Liver (tissue), 9 donors: ENCODE data around the gene ARHGAP4. TPM values are rescaled to one million over a fixed set of nuclear protein-coding genes. Genes with fewer than 3 reads are reported as not detected.

Experiments used
- DNase-seq: peaks from one replicate; pipeline ENCODE4 v3.0.0-alpha.2; 2017; ENCODE audit warnings: low spot score
- H3K27ac ChIP-seq, 2 donors: one replicate each; pipeline ENCODE4 v1.7.0; 2013; ENCODE audit warnings: inconsistent platforms in 2 of 2, low read length in 2 of 2, control low read depth in 1 of 2, low read depth in 1 of 2, mild to moderate bottlenecking in 1 of 2
- H3K27me3 ChIP-seq, 4 donors: one replicate each; pipeline versions ENCODE4 v1.6.1 to v1.7.0; 2013; ENCODE audit warnings: low read length in 3 of 4, inconsistent platforms in 1 of 4, mild to moderate bottlenecking in 1 of 4, moderate library complexity in 1 of 4; ENCODE audit not compliant: control insufficient read depth in 4 of 4, insufficient read depth in 4 of 4
- H3K36me3 ChIP-seq, 4 donors: one replicate each; pipeline versions ENCODE4 v1.6.1 to v1.7.0; 2013; ENCODE audit warnings: low read length in 3 of 4, mild to moderate bottlenecking in 3 of 4, low read depth in 1 of 4, moderate library complexity in 1 of 4; ENCODE audit not compliant: control insufficient read depth in 4 of 4, insufficient read depth in 3 of 4
- H3K4me1 ChIP-seq, 4 donors: one replicate each; pipeline versions ENCODE4 v1.6.1 to v1.7.0; 2013; ENCODE audit warnings: low read length in 3 of 4, mild to moderate bottlenecking in 3 of 4, moderate library complexity in 1 of 4; ENCODE audit not compliant: control insufficient read depth in 4 of 4, insufficient read depth in 4 of 4
- H3K4me3 ChIP-seq, 3 donors: one replicate each; pipeline versions ENCODE4 v1.6.1 to v1.7.0; 2013; ENCODE audit warnings: low read length in 3 of 3, control low read depth in 1 of 3, low read depth in 1 of 3, mild to moderate bottlenecking in 1 of 3
- H3K9ac ChIP-seq, 2 donors: one replicate each; pipeline ENCODE4 v1.7.0; 2013; ENCODE audit warnings: low read length in 2 of 2, mild to moderate bottlenecking in 2 of 2, moderate library complexity in 2 of 2, control low read depth in 1 of 2, low read depth in 1 of 2
- H3K9me3 ChIP-seq, 4 donors: one replicate each; pipeline versions ENCODE4 v1.6.1 to v1.7.0; 2013; ENCODE audit warnings: low read length in 3 of 4; ENCODE audit not compliant: control insufficient read depth in 4 of 4
- EGR1 ChIP-seq, 2 donors: IDR thresholded peaks; 2 replicates each; pipeline ENCODE4 v1.6.1; 2016 to 2018; ENCODE audit warnings: antibody characterized with exemption in 2 of 2, low read depth in 2 of 2
- FOXA1 ChIP-seq: IDR thresholded peaks from 2 replicates; pipeline ENCODE4 v1.6.1; 2016; ENCODE audit warnings: antibody characterized with exemption
- FOXA2 ChIP-seq: IDR thresholded peaks from 2 replicates; pipeline ENCODE4 v1.6.1; 2016; ENCODE audit warnings: antibody characterized with exemption
- GABPA ChIP-seq, 2 donors: IDR thresholded peaks in 1 of 2; conservative IDR thresholded peaks in 1 of 2; 2 replicates each; pipeline ENCODE4 v1.6.1; 2016; ENCODE audit warnings: antibody characterized with exemption in 2 of 2, mild to moderate bottlenecking in 1 of 2, moderate library complexity in 1 of 2
- HNF4A ChIP-seq, 2 donors: conservative IDR thresholded peaks; 2 replicates each; pipeline ENCODE4 v1.6.1; 2016; ENCODE audit warnings: antibody characterized with exemption in 2 of 2, mild to moderate bottlenecking in 2 of 2
- HNF4G ChIP-seq: IDR thresholded peaks from 2 replicates; pipeline ENCODE4 v1.6.1; 2016; ENCODE audit warnings: antibody characterized with exemption
- JUND ChIP-seq, 2 donors: IDR thresholded peaks; 2 replicates each; pipeline ENCODE4 v1.6.1; 2016; ENCODE audit warnings: antibody characterized with exemption in 2 of 2
- NR2F2 ChIP-seq: IDR thresholded peaks from 2 replicates; pipeline ENCODE4 v1.6.1; 2016; ENCODE audit warnings: antibody characterized with exemption
- RAD21 ChIP-seq, 2 donors: IDR thresholded peaks; 2 replicates each; pipeline ENCODE4 v1.6.1; 2016; ENCODE audit warnings: antibody characterized with exemption in 2 of 2, mild to moderate bottlenecking in 2 of 2
- RXRA ChIP-seq, 2 donors: IDR thresholded peaks; 2 replicates each; pipeline ENCODE4 v1.6.1; 2017 to 2018; ENCODE audit warnings: antibody characterized with exemption in 2 of 2, mild to moderate bottlenecking in 1 of 2
- SP1 ChIP-seq: IDR thresholded peaks from 2 replicates; pipeline ENCODE4 v1.6.1; 2018; ENCODE audit warnings: antibody characterized with exemption, mild to moderate bottlenecking
- TAF1 ChIP-seq: conservative IDR thresholded peaks from 2 replicates; pipeline ENCODE4 v1.6.1; 2016; ENCODE audit warnings: antibody characterized with exemption, mild to moderate bottlenecking
- YY1 ChIP-seq: IDR thresholded peaks from 2 replicates; pipeline ENCODE4 v1.6.1; 2016; ENCODE audit warnings: antibody characterized with exemption, mild to moderate bottlenecking
- WGBS: extraction: QIAGEN DNeasy Blood & Tissue Kit; methylation state at CpG from one replicate; pipeline ENCODE4 v1.1.7; 2013; 5-methylcytosine and 5-hydroxymethylcytosine counted together
- polyA plus RNA-seq, 2 donors: library from polyadenylated mRNA; stranded (reverse) in 1 of 2; unstranded in 1 of 2; fragments of 200-250 nt in 1 of 2; fragments of >200 nt in 1 of 2; fragmentation: Nextera tagmentation in 1 of 2; extraction: Ambion mirVana in 1 of 2; gene quantifications; one replicate each; pipeline versions ENCODE4 v1.2.1 to v1.2.3, GENCODE V29; 2013 to 2015
- total RNA-seq, 2 donors: library from RNA; depleted of rRNA; stranded (reverse); fragments of >200 nt; gene quantifications; one replicate each; pipeline ENCODE4 v1.2.3, GENCODE V29; 2014
- TF ChIP-seq, protein P1 (sequence below): IDR thresholded peaks from 2 replicates; pipeline ENCODE4 v1.6.1; 2016; ENCODE audit warnings: antibody characterized with exemption
- TF ChIP-seq, protein P2 (sequence below): IDR thresholded peaks from 2 replicates; pipeline ENCODE4 v1.6.1; 2016; ENCODE audit warnings: antibody characterized with exemption
- TF ChIP-seq, protein P3 (sequence below): IDR thresholded peaks from 2 replicates; pipeline ENCODE4 v1.6.1; 2016; ENCODE audit warnings: antibody characterized with exemption, mild to moderate bottlenecking
- TF ChIP-seq, protein P4 (sequence below): IDR thresholded peaks from 2 replicates; pipeline ENCODE4 v1.6.1; 2016; ENCODE audit warnings: antibody characterized with exemption
- TF ChIP-seq, protein P5 (sequence below): fragments of 150-350 bp; IDR thresholded peaks from 2 replicates; pipeline ENCODE4 v1.5.1; 2017; ENCODE audit warnings: improper control_type of control experiment, low read depth, low read length; ENCODE audit not compliant: missing input control
- donor health status: healthy.
- donor health status: healthy.
- donor health status: healthy.
- donor health status: healthy.
- donor health status: healthy.

ARHGAP4 gene
- total and polyA plus RNA-seq, 4 donors = 3.3 to 28.1 (median 10.2) TPM

DNA sequence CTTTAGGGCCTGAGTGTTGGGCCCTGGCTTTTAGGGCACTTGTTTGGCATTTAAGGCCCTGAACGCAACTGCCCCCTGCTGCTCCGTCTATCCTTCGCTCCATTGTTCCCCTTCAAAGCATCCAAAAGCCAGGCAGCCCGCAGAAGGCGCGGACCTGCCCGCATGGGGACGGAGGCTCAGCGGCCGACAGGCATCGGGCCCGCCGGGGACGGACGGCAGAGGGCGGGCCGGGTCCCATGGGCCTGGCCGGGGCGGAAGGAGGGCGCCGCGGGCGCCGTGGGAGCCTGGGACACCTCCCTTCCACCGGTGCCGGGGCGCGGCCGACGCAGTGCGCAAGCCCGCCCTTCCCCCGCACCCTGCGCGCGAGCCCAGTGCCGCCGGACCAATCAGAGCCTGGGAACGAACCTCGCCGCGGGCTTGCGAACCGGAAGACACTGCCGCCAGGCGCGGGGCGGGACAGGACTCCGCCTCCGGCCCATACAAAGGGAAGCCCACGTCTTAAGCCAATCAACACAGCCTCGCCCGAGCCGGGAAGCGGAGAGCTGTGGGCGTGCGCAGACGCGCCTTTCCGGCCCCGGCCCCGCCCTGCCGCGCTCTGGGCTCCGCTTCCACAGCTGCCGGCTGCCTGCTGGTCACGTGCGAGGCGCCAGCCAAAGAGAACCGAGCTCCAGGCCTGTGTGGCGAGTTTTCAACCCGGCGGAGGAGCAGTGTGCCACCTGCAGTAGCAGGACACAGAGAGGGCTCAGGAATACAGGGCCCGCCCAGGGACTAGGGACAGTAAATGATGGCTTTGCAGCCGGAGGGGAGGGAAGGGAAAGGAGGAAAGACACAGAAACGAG is 2.1 kb upstream of the ARHGAP4 start:
- H3K27me3 ChIP-seq = no peaks in the 10 kb centered on the region
- H3K9me3 ChIP-seq = no peaks in the 10 kb centered on the region
- H3K36me3 ChIP-seq = peaks cover 0 to 15% (median 1%) of the 10 kb centered on the region in 4 donors
- TF ChIP-seq, protein P1, sequence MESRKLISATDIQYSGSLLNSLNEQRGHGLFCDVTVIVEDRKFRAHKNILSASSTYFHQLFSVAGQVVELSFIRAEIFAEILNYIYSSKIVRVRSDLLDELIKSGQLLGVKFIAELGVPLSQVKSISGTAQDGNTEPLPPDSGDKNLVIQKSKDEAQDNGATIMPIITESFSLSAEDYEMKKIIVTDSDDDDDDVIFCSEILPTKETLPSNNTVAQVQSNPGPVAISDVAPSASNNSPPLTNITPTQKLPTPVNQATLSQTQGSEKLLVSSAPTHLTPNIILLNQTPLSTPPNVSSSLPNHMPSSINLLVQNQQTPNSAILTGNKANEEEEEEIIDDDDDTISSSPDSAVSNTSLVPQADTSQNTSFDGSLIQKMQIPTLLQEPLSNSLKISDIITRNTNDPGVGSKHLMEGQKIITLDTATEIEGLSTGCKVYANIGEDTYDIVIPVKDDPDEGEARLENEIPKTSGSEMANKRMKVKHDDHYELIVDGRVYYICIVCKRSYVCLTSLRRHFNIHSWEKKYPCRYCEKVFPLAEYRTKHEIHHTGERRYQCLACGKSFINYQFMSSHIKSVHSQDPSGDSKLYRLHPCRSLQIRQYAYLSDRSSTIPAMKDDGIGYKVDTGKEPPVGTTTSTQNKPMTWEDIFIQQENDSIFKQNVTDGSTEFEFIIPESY = no peak
- TF ChIP-seq YY1 (peak; percentile 24), TAF1 (peak; percentile 88), JUND (IDR thresholded peaks at IDR 0.05) (no peak), HNF4A (conservative IDR thresholded peaks at IDR 0.05) (no peak), FOXA2 (no peak), HNF4G (no peak), NR2F2 (no peak), GABPA (IDR thresholded peaks at IDR 0.05 in 1 of 2, conservative IDR thresholded peaks at IDR 0.05 in 1 of 2) (peak in 1 of 2 donors; percentile 87), EGR1 (IDR thresholded peaks at IDR 0.05; ENCODE audit: low read depth in 2 of 2) (no peak), FOXA1 (no peak), RAD21 (IDR thresholded peaks at IDR 0.05) (no peak), RXRA (IDR thresholded peaks at IDR 0.05) (no peak), SP1 (peak; percentile 66)
- TF ChIP-seq, protein P2, sequence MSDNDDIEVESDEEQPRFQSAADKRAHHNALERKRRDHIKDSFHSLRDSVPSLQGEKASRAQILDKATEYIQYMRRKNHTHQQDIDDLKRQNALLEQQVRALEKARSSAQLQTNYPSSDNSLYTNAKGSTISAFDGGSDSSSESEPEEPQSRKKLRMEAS = no peak
- TF ChIP-seq, protein P3, sequence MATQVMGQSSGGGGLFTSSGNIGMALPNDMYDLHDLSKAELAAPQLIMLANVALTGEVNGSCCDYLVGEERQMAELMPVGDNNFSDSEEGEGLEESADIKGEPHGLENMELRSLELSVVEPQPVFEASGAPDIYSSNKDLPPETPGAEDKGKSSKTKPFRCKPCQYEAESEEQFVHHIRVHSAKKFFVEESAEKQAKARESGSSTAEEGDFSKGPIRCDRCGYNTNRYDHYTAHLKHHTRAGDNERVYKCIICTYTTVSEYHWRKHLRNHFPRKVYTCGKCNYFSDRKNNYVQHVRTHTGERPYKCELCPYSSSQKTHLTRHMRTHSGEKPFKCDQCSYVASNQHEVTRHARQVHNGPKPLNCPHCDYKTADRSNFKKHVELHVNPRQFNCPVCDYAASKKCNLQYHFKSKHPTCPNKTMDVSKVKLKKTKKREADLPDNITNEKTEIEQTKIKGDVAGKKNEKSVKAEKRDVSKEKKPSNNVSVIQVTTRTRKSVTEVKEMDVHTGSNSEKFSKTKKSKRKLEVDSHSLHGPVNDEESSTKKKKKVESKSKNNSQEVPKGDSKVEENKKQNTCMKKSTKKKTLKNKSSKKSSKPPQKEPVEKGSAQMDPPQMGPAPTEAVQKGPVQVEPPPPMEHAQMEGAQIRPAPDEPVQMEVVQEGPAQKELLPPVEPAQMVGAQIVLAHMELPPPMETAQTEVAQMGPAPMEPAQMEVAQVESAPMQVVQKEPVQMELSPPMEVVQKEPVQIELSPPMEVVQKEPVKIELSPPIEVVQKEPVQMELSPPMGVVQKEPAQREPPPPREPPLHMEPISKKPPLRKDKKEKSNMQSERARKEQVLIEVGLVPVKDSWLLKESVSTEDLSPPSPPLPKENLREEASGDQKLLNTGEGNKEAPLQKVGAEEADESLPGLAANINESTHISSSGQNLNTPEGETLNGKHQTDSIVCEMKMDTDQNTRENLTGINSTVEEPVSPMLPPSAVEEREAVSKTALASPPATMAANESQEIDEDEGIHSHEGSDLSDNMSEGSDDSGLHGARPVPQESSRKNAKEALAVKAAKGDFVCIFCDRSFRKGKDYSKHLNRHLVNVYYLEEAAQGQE = peak; percentile 37
- TF ChIP-seq, protein P4, sequence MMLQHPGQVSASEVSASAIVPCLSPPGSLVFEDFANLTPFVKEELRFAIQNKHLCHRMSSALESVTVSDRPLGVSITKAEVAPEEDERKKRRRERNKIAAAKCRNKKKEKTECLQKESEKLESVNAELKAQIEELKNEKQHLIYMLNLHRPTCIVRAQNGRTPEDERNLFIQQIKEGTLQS = no peak
- TF ChIP-seq, protein P5, sequence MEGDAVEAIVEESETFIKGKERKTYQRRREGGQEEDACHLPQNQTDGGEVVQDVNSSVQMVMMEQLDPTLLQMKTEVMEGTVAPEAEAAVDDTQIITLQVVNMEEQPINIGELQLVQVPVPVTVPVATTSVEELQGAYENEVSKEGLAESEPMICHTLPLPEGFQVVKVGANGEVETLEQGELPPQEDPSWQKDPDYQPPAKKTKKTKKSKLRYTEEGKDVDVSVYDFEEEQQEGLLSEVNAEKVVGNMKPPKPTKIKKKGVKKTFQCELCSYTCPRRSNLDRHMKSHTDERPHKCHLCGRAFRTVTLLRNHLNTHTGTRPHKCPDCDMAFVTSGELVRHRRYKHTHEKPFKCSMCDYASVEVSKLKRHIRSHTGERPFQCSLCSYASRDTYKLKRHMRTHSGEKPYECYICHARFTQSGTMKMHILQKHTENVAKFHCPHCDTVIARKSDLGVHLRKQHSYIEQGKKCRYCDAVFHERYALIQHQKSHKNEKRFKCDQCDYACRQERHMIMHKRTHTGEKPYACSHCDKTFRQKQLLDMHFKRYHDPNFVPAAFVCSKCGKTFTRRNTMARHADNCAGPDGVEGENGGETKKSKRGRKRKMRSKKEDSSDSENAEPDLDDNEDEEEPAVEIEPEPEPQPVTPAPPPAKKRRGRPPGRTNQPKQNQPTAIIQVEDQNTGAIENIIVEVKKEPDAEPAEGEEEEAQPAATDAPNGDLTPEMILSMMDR = no peak
- peak overlapping the region; percentile 61 to 83 (median 65) for H3K4me3 ChIP-seq
- H3K27ac ChIP-seq = peak overlapping the region; percentile 92 to 95
- peaks cover 7 to 32% (median 22%) of the 10 kb centered on the region in 4 donors for H3K4me1 ChIP-seq
- under 1% methylated on average over 76 of the region's 76 CpGs for WGBS
- H3K9ac ChIP-seq = peak overlapping the region; percentile 42 to 79
- peak; percentile 88 for DNase-seq
